Caki2 (cell line): ENCODE data around the gene IGF2BP2. TPM values are rescaled to one million over a fixed set of nuclear protein-coding genes. Genes with fewer than 3 reads are reported as not detected.
A peak's percentile ranks its signal among the peaks of the same experiment; 100 is the strongest.
"Not testable (repeated sequence)": the region's sequence is repeated elsewhere in the genome, so short reads cannot be mapped to it uniquely, and the experiment has no call there.

Experiments
- DNase-seq: peaks from one replicate; pipeline ENCODE4 v3.0.0-alpha.2; 2015; ENCODE audit warnings: low read depth
- in situ Hi-C: cut with HindIII; loops from 2 replicates; pipeline ENCODE4 v1.10.0; 2016; ENCODE audit warnings: low sequenced_read_pairs, low pct_unique_long_range_greater_than_20kb, mixed read lengths
- total RNA-seq: library from RNA; depleted of rRNA; stranded (reverse); fragments of >200 nt; shearing (Covaris generic); gene quantifications from 2 replicates; pipeline ENCODE4 v1.2.3, GENCODE V29; 2014; ENCODE audit warnings: low replicate concordance; rRNA removed

IGF2BP2 gene
- 23.0 and 27.6 TPM in 2 replicates for total RNA-seq

DNA sequence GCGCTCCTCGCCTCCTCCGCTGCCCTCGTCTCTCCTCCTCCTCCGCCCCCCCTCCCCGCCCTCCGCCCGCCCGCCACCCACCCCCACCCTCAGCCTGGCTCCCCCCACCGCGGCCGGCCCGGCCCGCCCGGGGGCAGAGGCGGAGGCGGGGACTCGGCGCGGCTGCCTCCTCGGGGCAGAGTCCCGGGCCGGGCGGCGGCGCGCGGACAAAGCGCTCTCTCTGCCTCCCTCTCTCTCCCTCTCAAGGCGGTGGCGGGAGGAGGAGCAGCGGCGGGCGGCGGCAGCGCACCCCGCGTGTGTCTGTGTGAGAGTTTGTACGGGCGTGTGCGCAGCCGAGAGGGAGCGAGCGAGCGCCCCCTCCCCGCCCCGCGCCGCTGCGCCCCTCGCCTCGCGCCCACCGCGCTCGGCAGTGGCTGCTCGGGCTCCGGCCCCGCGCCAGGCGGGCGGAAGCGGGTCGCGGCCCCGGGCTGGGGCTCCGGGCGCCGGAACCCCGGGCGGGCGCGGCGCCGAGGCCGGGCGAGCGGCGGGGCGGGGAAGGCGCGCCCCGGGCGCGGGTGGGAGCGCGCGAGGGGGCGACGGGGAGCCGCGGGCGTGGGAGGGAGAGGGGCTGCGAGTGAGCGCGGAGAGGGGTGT, at the start of gene IGF2BP2:
TSS of gene IGF2BP2 (minus strand) at position 37 of the 633 bp plus-strand sequence. CDS start 82 bp downstream, outside the sequence.
- in situ Hi-C loops, result loop anchor here (10.0 kb wide), 1 partner anchor 100 kb away; no protein-coding TSS in a partner anchor
- peak; percentile 88 for DNase-seq

DNA sequence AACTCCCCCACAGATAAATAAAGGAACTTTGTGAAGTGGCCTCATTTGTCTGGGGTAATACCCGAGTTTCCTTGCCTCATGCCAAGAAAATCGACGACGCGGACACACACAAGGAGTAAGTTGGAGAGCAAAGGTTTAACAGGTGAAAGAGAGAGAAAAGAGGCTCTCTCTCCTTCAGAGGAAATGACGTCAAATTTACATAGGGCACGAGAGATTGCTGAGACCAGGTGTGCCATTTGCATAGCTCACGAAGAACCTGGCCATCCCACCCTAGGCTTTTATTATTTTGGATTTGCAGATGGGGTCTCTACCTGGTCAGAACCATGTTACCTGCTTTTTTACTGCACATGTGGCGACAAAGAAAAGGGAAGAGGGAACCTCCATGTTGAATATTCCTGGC, 49.3 kb upstream of the IGF2BP2 start:
- DNase-seq, result no peak
- in situ Hi-C loops, result no loop called here

DNA sequence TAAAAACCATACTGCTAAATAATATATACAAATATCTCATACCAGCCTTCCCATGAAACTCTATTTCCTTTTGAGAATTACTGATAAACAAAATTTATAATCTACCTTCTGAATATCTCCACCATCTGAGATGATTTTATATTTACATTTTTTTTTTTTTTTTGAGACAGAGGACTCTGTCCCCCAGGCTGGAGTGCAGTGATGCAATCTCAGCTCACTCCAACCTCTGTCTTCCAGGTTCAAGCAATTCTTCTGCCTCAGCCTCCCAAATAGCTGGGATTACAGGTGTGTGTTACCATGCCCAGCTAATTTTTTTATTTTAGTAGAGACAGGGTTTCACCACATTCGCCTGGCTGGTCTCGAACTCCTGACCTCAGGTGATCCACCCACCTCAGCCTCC, 42.8 kb upstream of the IGF2BP2 start:
- in situ Hi-C loops, result no loop called here

DNA sequence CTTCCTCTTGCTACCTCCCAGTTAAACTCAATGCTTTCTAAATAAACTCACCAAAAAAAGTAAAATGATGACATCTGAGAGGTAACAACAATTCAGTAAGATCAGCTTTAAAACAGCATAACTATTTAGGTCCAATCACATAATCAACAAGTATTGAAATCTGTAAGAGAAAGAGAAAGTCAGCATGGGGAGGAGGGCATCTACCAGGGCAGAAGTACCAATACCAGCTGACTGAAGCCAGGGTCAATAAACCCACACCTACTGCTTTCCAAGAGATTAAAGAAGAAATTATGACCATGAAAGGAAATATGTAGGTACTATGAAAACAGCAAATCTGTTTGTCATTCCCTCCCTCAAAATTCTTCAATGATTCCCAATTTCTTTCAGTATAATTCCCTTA, 42.2 kb upstream of the IGF2BP2 start:
- in situ Hi-C loops, result no loop called here

More for the DNA sequence above, 42.8 kb upstream of the IGF2BP2 start:
- no peak for DNase-seq

DNA sequence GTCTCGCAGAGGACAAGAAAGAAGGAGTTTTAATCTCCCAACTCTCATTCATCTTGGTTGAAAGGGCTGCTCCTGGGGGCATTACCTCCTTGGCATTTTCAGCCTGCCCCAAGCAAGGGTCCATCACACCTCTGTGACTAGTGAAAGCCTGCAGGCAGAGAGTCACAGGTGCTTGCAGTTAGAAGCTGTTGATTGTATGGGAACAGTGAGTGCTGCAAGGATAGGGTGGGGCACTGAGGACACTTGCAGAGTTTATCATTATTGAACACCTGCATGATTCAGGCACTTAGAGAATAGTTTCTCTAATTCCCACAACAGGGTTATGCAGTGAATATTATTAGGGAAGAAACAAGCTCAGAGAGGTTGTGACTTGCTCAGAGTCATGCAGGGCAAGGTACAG, 41.7 kb upstream of the IGF2BP2 start:
- in situ Hi-C loops, result no loop called here
- DNase-seq, result no peak

More for the DNA sequence above, 42.2 kb upstream of the IGF2BP2 start:
- no peak for DNase-seq

DNA sequence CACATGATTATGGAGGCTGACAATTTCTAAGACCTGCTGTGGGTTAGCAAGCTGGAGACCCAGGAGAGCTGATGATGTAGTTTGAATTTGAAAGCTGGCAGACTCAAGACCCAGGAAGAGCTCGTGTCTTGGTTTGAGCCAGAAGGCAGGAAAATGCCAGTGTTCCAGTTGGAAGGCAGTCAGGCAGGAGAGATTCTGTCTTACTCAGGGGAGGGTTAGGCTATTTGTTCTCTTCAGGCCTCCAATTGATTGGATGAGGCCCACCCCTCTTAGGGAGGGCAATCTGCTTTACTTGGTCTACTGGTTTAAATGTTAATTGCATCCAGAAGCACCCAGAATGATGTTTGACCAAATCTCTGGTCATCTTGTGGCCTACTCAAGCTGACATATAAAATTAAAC, 40.4 kb upstream of the IGF2BP2 start:
- in situ Hi-C loops, result no loop called here
- no peak for DNase-seq

DNA sequence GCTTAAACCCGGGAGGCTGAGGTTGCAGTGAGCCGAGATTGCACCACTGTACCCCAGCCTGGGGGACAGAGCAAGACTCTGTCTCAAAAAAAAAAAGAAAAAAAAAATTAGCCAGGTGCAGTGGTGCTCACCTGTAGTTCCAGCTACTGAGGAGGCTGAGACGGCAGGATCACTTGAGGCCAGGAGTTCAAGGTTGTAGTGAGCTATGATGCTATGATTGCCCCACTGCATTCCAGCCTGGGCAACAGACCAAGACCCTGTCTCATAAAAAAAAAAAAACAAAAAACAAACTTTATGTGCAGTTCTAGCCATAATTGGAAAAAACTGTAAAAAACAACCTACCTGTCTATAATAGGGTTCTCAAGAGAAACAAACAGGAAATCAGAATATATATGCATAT, 39.9 kb upstream of the IGF2BP2 start:
- in situ Hi-C loops, result no loop called here
- no peak for DNase-seq

DNA sequence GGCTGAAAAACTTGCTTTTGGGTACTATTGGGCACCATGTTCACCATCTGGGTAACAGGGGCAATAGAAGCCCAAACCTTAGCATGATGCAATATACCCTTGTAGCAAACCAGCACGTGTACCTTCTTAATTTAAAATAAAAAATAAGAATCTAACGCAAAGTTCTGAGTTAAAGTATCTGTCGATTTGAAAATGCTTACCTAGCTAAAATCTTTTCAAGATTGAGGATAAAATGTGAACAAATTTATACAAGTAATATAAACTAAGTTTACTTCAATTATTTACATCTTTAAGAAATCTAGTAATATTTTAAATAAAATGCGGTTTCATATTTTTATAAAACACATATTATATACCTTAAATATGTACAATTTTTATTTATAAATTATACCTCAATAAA, 38.1 kb upstream of the IGF2BP2 start:
- in situ Hi-C loops, result no loop called here
- no peak for DNase-seq

DNA sequence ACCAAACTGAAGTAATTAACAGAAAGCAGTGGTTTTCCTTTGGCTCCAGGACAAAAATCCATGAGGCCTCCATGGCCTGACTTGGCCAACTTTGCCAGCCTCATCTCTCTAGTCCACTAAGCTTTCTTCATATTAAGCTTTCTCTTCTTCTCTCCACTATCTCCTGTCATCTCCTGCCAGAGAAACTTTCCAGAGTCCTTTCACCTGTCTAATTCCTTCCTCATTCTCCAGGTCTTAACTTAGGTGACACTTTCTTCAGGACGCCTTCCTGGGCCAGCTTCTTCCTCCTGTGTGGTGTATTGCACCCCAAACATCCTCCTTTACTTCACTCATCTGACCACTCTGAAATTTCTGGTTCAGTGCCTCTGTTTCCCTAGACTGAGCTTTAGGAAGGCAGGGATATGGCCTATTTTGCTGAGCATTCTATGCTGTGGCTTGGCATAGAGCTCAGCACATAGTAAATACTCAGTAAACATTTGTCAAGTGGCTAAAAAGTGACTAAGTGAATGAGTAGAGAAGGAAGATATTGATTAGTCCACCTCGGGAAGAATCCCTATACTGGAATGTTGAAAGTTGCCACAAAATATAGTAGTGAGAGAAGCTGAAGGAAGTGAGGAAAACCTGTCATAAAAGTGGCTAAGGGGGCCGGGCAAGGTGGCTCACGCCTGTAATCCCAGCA, 34.6 kb upstream of the IGF2BP2 start:
- in situ Hi-C loops, result no loop called here
- DNase-seq, result no peak

DNA sequence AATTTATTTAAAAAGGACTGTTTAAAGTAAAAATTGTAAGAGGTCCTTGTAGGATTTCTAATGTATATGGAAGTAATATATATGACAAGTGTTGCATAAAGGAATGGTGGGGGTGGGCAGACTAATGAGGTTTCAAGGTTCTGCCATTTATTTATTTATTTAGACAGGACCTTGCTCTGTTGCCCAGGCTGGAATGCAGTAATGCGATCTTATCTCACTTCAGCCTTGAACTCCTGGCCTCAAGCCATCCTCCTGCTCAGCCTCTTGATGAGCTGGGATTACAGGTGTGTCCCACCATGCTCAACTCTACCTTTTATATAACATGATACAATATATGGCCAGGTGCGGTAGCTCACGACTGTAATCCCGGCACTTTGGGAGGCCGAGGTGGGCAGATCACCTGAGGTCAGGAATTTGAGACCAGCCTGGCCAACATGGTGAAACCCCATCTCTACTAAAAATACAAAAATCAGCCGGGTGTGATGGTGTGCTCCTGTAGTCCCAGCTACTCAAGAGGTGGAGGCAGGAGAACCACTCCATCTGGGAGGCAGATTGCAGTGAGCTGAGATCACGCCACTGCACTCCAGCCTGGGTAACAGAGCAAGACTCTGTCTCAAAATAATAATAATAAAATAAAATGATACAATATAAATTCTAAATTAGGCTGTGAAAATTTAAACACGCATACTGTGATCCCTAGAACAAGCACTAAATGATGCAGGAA, 33.8 kb upstream of the IGF2BP2 start:
- in situ Hi-C loops, result no loop called here
- DNase-seq, result no peak

DNA sequence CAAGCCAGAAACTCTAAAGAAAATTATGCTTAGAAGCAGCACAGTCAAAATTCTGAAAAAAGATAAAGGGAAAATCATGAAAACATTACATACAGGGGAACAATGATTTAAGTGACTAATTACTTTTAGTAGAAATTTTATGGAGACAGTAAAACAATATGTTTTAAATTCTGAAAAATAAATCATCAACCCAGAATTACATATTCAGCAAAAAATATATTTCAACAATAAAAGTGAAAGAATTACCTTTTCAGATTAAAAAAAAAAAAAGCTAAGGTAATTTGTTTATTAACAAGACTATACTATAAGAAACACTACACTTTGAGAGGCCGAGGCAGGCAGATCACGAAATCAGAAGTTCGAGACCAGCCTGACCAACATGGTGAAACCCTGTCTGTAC, 32.4 kb upstream of the IGF2BP2 start:
- no peak for DNase-seq
- in situ Hi-C loops, result no loop called here

DNA sequence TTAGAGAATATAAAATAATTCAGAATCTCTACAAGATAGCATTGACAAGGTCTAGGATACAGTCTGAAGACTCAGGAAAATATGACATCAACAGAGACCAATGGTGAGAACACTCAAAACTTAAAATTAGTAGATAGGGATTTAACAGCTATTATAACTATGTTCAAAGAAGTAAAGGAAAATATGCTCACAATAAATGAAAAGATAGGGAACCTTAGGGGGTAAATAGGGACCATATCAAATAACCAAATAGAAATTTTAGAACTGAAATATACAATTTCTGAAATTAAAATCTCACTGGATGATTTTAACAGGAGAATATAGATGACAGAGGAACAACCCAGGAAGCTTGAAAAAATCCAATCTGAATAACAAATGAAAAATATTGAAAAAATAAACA, 31.8 kb upstream of the IGF2BP2 start:
- in situ Hi-C loops, result no loop called here
- no peak for DNase-seq

DNA sequence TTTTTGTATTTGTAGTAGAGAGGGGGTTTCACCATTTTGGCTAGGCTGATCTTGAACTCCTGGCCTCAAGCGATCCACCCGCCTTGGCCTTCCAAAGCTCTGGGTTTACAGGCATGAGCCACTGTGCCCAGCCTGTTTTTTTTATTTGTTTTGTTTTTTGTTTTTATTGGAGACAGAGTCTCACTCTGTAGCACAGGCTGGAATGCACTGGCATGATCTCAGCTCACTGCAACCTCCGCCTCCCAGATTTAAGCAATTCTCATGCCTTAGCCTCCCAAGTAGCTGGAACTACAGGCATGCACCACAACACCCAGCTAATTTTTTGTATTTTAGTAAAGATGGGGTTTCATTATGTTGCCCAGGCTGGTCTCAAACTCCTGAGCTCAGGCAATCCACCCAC, 28.9 kb upstream of the IGF2BP2 start:
- DNase-seq, in situ Hi-C loops: not testable (repeated sequence)

DNA sequence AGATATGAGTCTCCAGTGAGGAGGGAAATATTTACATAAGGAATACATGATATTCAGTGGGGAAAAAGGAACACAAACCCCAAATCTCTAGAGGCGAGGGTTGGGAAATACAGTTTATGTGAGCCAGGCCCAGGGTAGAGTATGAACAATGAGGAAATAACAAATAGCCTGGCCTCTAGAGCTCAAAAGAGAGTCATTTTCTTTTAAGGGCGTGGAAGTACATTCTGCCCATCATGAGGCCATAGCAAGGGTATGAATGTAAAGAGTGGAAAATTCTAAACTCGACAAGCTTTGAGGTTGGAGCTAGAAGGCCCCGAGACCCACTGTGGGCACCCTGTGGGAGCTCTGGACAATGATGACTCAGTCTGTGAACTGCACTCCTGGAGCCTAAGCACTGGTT, 27.8 kb upstream of the IGF2BP2 start:
- no peak for DNase-seq
- in situ Hi-C loops, result no loop called here

DNA sequence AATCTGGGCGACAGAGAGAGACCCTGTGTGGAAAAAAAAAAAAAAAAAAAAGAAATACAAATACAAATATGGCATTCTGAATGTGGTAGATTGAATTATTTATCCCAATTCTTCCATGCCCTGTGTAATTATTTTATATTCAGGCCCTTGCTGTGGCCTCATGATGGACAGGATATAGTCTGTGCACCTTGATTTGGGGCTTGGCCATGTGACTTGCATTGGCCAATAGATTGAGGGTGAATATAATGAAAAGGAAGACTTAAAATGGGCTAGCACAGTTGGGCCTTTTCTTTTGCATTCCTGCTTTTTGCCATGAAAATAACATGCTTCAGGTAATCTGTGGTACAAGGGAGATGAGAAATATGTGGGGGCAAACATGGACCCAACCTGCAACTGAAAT, 27.1 kb upstream of the IGF2BP2 start:
- in situ Hi-C loops, result no loop called here
- DNase-seq, result no peak

DNA sequence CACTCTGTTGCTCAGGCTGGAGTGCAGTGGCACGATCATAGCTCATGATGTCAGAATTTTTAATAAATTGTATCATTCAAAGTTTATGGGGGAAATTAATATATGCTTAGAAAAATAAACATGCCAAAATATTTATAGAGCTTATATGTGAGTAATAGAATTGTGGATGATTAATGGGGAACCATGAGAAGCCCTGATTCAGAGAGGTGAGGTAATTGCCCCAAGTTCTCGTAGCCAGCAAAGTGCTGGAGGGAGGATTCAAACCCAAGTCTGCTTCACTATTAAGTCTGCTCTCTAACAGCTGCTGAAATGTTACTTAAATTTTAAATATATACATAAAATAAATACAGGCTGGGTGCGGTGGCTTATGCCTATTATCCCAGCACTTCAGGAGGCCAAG, 26.2 kb upstream of the IGF2BP2 start:
- in situ Hi-C loops, result no loop called here
- DNase-seq, result no peak

DNA sequence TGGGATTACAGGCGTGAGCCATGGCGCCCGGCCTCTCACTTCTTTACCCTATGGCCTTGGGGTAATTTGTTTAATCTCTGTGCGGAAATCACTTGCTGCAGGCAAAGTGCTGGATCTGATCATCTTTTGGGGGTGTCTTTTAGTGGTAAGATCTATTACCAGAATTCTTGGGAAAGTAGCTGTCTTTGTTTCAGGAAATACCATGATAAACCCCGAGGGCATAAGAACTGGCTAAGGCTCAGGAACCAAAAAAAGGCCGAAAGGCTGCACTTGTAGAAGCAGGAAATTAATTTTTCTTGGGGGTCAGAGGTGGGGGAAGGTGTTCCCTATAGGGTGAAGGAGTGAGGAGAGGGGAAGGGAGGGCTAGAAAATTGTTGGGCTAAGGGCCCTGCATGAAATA, 22.7 kb upstream of the IGF2BP2 start:
- in situ Hi-C loops, result no loop called here
- no peak for DNase-seq

DNA sequence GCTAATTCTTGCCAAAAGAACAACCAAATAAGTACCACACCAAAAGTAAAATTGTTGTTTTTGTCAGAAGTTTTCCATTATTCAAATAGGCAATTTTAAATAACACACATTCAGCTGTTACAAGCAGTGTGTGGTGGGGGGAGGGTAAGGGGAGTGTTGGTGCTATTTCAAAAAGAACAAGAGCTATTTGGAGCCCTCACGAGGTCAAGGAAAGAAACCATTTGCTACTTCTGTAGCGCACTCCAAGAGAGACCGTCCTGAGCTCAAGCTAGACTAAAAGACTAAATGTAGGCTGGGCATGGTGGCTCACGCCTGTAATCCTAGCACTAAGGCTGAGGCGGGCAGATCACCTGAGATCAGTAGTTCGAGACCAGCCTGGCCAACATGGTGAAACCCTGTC, 21.2 kb upstream of the IGF2BP2 start:
- no peak for DNase-seq
- in situ Hi-C loops, result no loop called here

DNA sequence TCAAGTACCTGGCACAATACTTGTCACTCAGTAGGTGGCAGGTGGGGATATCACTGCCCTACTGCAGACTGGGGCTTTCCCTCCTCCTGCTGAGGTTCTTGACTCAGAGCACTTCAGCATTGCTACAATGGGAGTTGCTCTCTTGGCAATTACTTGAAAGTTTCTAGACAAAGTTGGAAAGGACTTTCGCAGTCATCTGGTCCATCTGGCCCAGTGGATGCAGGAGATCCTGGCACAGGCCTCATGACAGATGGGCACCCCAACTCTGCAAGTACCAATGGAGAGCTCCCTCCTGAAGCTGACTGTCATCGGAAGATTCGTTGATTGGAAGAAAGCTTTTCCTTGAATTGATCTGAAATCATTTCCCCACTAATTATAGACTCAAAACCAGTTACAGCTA, 19.2 kb upstream of the IGF2BP2 start:
- in situ Hi-C loops, result no loop called here

More for the DNA sequence above, 19.2 kb upstream of the IGF2BP2 start:
- no peak for DNase-seq
